ENCODE measurements around the gene CCDC158.

Gene CCDC158

DNA sequence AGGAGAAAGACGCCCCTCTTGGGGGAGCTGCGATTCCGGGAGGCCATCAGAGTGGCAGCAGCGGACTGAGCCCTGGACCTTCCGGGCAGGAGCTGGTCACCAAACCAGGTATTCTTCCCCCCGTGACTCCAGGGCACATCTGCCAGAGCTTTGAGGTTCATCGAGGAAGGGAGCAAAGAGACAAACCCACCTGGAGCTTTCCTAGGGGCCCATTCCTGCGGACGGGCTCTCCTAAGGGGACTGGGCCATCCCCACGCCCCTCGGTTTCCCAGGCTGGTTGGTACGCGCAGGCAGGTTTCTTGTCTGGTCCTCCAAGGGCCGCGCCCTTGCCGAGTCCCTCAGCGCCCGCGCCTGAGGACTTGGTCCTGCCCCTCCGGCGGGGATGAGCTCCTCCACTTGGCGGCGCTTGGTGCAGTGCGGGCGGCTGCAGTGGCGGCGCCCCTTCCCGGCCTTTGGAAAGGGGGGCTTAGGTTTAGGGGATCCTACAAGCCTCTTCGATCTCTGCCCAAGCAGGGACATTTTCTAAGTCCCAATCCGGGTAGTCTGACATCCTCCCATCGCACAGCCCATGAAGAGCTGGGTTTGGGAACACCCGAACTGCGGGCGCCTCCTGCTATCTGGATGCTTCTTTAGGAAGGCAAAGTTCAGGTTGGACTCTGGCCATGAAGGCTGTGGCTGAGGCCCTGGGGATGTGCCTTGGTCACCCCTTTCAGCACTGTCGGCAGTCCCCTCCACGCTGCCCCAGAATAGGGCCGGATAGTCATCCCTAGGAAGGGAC is 113.9 kb downstream of the CCDC158 start:
- TF ChIP-seq, protein P1, sequence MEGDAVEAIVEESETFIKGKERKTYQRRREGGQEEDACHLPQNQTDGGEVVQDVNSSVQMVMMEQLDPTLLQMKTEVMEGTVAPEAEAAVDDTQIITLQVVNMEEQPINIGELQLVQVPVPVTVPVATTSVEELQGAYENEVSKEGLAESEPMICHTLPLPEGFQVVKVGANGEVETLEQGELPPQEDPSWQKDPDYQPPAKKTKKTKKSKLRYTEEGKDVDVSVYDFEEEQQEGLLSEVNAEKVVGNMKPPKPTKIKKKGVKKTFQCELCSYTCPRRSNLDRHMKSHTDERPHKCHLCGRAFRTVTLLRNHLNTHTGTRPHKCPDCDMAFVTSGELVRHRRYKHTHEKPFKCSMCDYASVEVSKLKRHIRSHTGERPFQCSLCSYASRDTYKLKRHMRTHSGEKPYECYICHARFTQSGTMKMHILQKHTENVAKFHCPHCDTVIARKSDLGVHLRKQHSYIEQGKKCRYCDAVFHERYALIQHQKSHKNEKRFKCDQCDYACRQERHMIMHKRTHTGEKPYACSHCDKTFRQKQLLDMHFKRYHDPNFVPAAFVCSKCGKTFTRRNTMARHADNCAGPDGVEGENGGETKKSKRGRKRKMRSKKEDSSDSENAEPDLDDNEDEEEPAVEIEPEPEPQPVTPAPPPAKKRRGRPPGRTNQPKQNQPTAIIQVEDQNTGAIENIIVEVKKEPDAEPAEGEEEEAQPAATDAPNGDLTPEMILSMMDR (conservative IDR thresholded peaks at IDR 0.05; ENCODE audit: low read length): peak; percentile 48
- DNase-seq (ENCODE audit: low read depth): peak; percentile 57
- peak overlapping the region; percentile 88 for H3K4me3 ChIP-seq (ENCODE audit: low read length)

DNA sequence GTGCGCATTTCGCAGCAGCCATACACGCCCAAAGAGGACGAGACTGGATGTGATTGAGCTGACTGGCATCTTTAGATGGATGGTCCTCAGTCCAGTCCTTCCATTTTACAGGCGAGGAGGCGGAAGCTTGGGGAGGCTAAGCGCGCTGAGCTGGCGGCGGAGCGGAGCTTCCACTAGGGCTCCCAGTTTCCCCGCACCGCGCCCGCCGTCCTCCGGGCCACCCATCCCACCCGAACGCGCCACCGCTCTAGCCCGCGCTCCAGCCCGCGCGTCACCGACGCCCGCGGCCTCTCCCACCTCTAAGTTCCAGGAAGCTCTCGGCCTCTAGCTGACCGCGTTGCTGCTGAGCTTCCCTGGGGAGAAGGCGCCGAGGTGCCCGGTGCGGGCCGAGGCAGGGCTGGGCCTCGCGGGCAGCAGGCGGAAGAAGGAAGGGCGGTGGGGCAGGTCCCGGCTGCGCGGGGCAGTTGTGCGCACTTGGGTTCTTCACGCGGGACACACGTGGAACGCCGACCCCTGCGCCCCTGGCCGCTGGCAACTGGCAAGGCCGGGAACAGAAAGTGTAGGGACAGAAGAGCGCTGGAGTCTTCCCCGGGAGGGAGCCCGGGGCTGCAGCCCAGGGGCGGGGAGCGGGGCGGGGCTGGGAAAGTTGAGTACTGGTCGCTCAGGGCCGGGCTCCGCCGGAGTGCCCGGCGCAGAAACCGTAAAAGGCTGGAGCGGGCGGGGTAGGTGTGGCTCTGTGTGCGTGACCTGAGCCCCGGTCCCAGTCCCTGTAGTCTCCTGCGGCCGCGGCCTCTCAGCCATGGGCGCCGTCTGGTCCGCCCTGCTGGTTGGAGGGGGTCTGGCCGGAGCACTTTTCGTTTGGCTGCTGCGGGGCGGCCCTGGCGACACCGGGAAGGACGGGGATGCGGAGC is 114.7 kb downstream of the CCDC158 start, which contains the start of gene STBD1:
Gene STBD1 (plus strand): TSS at position 763 of the 911 bp plus-strand sequence. CDS start 37 bp downstream, at position 800.
- H3K4me3 ChIP-seq (ENCODE audit: low read length): peak within 1 kb of the TSS; percentile 88
- TF ChIP-seq, protein P1 (conservative IDR thresholded peaks at IDR 0.05; ENCODE audit: low read length): no peak
- DNase-seq (ENCODE audit: low read depth): peak; percentile 60

DNA sequence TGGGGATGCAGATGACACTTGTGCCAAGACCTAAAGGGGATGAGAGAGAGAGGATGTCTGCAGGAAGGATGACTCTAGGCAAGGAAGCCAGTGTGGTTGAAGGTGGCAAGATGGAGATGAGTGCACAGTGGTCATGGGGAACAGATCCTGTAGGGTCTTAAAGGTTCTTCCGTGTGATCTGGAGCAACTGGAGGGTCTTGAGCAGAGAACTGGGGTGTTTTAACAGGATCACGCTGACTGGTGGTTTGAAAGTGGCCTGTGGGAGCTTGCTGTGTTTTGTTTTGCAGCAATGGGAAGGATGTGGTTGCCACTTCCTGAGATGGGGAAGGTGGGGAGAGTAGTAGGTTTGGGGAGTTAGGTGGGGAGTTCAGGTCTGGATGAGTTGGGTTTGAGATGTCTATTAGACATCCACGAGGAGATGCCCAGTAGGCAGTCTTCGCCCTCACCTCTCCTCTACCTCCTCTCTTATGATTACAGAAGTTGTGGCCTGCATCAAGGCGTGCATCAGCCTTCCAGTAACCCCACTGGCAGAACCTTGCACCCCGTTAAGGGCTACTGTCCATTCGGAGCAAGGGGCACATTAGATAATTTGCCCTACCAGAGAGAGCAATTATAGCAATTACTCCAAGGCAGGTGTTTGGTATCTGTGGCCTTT is 115.8 kb downstream of the CCDC158 start:
- no peak for DNase-seq (ENCODE audit: low read depth)
- TF ChIP-seq, protein P1 (conservative IDR thresholded peaks at IDR 0.05; ENCODE audit: low read length): no peak
- H3K4me3 ChIP-seq (ENCODE audit: low read length): peak overlapping the region; percentile 88

DNA sequence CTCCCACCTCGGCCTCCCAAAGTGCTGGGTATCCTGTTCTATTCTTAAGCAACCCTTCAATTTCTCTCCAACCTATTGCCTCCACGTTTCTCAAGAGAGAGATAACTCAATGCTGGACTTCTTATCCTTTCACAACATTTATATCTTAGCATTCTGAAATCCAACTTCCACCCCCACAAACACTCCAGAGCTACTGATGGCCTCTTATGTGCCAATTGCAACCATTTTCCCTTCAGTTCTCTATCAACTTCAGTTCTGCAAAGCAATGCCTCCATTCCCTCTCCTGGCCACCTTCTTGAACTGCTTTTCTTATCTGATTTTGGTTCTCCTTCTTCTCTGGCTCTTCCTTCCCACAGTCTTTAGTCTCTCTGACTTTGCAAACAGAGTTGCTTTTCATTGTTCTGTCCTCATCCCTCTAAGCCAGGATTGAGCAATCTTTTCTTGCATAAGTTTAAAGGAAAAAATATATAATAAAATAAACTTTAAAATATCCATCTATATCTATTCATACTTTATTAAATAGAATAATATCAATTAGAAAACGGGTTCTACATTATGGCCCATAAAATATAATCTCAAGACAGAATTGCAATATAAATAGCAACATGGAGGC is 118.0 kb downstream of the CCDC158 start:
- no peak overlapping the region for H3K4me3 ChIP-seq (ENCODE audit: low read length)
- TF ChIP-seq, protein P1 (conservative IDR thresholded peaks at IDR 0.05; ENCODE audit: low read length): no peak
- DNase-seq (ENCODE audit: low read depth): no peak

DNA sequence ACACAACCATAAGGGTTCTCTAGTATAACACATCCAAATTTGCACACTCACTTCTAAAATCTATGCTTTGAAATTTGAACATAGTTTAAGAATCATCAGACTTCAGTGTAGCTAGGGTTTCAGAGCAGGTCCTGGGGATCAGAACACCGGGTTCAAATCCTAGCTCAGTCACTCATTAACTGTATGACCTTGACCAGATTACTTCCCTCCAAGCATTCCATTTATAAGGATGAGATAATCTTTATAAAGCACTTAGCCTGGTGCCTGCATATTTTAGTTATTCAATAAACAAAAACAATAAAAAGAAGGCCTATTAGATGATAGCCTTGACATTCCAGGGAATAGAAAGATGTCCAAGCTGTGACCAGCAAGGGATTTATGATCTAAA is 119.2 kb downstream of the CCDC158 start:
- TF ChIP-seq, protein P1 (conservative IDR thresholded peaks at IDR 0.05; ENCODE audit: low read length): no peak
- DNase-seq (ENCODE audit: low read depth): no peak
- no peak overlapping the region for H3K4me3 ChIP-seq (ENCODE audit: low read length)

DNA sequence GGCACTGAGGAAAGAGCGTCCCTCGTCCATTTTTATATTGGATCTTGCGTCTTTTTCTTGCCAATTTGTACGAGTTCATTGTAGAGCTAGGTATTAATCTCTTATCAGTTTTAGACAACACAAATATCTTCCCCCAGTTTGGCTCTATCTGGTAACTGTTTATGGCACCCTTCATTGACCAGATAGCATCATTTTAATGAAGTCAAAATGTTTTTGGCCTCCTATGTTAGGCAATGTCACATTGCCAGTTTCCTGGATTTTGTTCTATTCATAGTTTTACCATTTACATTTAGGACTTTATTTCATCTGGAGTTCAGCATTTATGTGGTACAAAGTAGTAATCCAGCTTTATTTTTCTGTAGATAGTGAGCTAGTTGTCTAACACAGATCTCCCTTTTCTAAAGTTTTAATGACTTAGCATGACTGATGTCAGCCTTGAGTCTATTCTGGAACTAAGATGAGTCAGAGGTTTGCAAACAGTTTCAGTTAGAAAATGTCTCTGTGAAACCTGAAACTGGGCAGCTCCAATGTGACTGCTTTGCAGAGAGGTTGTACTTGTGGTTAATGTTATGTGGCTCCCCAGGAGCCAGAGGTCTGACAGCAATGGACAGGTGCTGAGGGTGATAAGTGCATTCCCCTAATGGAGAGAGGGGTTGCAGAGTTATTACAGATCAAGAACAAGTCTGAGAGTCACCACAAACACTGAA is 119.7 kb downstream of the CCDC158 start:
- TF ChIP-seq, protein P1 (conservative IDR thresholded peaks at IDR 0.05; ENCODE audit: low read length): no peak
- no peak overlapping the region for H3K4me3 ChIP-seq (ENCODE audit: low read length)
- DNase-seq (ENCODE audit: low read depth): peak; percentile 65

All from AG10803 (cell line).